Fibroblast of lung (primary cell): Measurements from ENCODE around the gene TWIST2.

Experiments used
- EZH2 ChIP-seq: IDR thresholded peaks from 2 replicates; pipeline ENCODE4 v1.5.1; 2012; ENCODE audit warnings: low read length, control low read depth, mild to moderate bottlenecking; ENCODE audit errors: missing control alignments
- TF ChIP-seq, protein P1 (sequence below), 2 donors: IDR thresholded peaks in 1 of 2; conservative IDR thresholded peaks in 1 of 2; 1 replicate in 1 of 2; 2 replicates in 1 of 2; pipeline ENCODE4 v1.5.1; 2011 to 2012; ENCODE audit warnings: low read length in 2 of 2, control low read depth in 1 of 2, inconsistent platforms in 1 of 2, low read depth in 1 of 2, mild to moderate bottlenecking in 1 of 2

DNA sequence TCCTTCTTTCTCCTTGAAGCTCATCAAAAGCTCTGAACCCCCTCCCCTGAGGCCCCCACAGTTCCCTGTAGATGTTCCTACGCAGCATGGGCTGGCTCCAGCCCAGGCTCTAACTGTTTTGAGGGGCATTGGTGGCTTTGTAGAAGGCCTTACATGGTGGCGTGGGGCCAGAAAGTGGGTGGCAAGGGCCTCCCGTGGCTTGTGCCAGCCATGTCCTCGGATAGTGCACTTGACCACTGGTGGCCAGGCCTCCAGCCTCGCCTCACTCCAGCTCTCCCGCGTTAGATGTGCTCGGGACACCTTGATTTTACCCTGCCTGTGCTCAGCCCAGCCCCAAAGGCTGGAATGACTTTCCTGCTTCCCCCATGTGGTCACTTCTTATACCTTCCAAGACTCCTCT, 92.9 kb downstream of the TWIST2 start:
- TF ChIP-seq, protein P1, sequence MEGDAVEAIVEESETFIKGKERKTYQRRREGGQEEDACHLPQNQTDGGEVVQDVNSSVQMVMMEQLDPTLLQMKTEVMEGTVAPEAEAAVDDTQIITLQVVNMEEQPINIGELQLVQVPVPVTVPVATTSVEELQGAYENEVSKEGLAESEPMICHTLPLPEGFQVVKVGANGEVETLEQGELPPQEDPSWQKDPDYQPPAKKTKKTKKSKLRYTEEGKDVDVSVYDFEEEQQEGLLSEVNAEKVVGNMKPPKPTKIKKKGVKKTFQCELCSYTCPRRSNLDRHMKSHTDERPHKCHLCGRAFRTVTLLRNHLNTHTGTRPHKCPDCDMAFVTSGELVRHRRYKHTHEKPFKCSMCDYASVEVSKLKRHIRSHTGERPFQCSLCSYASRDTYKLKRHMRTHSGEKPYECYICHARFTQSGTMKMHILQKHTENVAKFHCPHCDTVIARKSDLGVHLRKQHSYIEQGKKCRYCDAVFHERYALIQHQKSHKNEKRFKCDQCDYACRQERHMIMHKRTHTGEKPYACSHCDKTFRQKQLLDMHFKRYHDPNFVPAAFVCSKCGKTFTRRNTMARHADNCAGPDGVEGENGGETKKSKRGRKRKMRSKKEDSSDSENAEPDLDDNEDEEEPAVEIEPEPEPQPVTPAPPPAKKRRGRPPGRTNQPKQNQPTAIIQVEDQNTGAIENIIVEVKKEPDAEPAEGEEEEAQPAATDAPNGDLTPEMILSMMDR (conservative IDR thresholded peaks at IDR 0.05 in 1 of 2, IDR thresholded peaks at IDR 0.05 in 1 of 2; ENCODE audit: low read depth in 1 of 2, low read length in 2 of 2): no peak
- TF ChIP-seq EZH2: no peak
